H1 (cell line): Measurements from ENCODE around the gene WWP2. TPM values are rescaled to one million over a fixed set of nuclear protein-coding genes. Genes with fewer than 3 reads are reported as not detected.
"Not testable (repeated sequence)": the region's sequence is repeated elsewhere in the genome, so short reads cannot be mapped to it uniquely, and the experiment has no call there.

Source experiments
- CTCF ChIA-PET: fragments of 300-600 bp; sonication (Branson Sonifier 250); formaldehyde crosslinking; loops from one replicate; lab custom pipeline; 2021; ENCODE audit not compliant: partially characterized antibody; lab: Charles Lee
- POLR2A ChIA-PET: fragments of 300-600 bp; sonication (Branson Sonifier 250); formaldehyde crosslinking; loops from one replicate; lab custom pipeline; 2021; ENCODE audit warnings: inconsistent platforms; ENCODE audit not compliant: partially characterized antibody; lab: Charles Lee
- DNase-seq, 2 experiments: peaks; one replicate each; pipeline versions ENCODE4 v3.0.0 to v3.0.0-alpha.2; 2010 to 2022; ENCODE audit warnings: low spot score in 2 of 2, low read depth in 1 of 2, mixed read lengths in 1 of 2
- FAIRE-seq: peaks from 2 replicates; lab custom pipeline; 2011; peaks lifted over from hg19 to GRCh38; lab: Jason Lieb, UNC
- H2AFZ ChIP-seq: 2 replicates; pipeline ENCODE4 v1.8.1; 2012; ENCODE audit warnings: low read length, inconsistent platforms
- H2AK5ac ChIP-seq: 2 replicates; pipeline ENCODE4 v1.6.1; 2013; ENCODE audit warnings: low read depth, low read length
- H2BK120ac ChIP-seq: replicated peaks from 2 replicates; pipeline ENCODE3; 2013; ENCODE audit warnings: low read depth, low read length, inconsistent platforms
- H2BK12ac ChIP-seq: 2 replicates; pipeline ENCODE4 v1.6.1; 2013; ENCODE audit warnings: low read depth, low read length
- H2BK15ac ChIP-seq: 2 replicates; pipeline ENCODE4 v1.6.1; 2013; ENCODE audit warnings: low read length
- H2BK20ac ChIP-seq: 2 replicates; pipeline ENCODE4 v1.6.1; 2013; ENCODE audit warnings: low read length
- H2BK5ac ChIP-seq: 2 replicates; pipeline ENCODE4 v1.6.1; 2013; ENCODE audit warnings: low read depth, low read length
- H3K14ac ChIP-seq: 2 replicates; pipeline ENCODE4 v1.6.1; 2013; ENCODE audit warnings: inconsistent platforms; ENCODE audit not compliant: insufficient read length
- H3K18ac ChIP-seq: 2 replicates; pipeline ENCODE4 v1.6.1; 2013; ENCODE audit warnings: low read length; ENCODE audit errors: extremely low read depth
- H3K23ac ChIP-seq: 2 replicates; pipeline ENCODE4 v1.6.1; 2013; ENCODE audit warnings: inconsistent platforms; ENCODE audit not compliant: insufficient read length
- H3K23me2 ChIP-seq: 2 replicates; pipeline ENCODE4 v1.6.1; 2013; ENCODE audit warnings: low read depth, low read length
- H3K27ac ChIP-seq: 2 replicates; pipeline ENCODE4 v1.6.1; 2011; ENCODE audit warnings: low read depth, low read length, inconsistent platforms
- H3K27me3 ChIP-seq, 4 experiments: replicated peaks in 1 of 4; 1 replicate in 1 of 4; 2 replicates in 3 of 4; pipeline versions ENCODE4 v1.6.1 to v1.8.1; 2011 to 2013; ENCODE audit warnings: low read length in 3 of 4, mild to moderate bottlenecking in 3 of 4, inconsistent platforms in 2 of 4, mixed read lengths in 2 of 4, moderate library complexity in 1 of 4; ENCODE audit not compliant: control insufficient read depth in 3 of 4, insufficient read depth in 3 of 4; ENCODE audit errors: extremely low read depth in 1 of 4
- H3K36me3 ChIP-seq, 4 experiments: 2 replicates each; pipeline versions ENCODE4 v1.6.1 to v1.8.1; 2011 to 2013; ENCODE audit warnings: mild to moderate bottlenecking in 4 of 4, low read length in 3 of 4, moderate library complexity in 2 of 4, control low read depth in 1 of 4, inconsistent platforms in 1 of 4; ENCODE audit not compliant: insufficient read depth in 4 of 4, control insufficient read depth in 2 of 4
- H3K4ac ChIP-seq: replicated peaks from 2 replicates; pipeline ENCODE3; 2013; ENCODE audit warnings: low read length, low read depth, mixed read lengths, inconsistent platforms; ENCODE audit not compliant: insufficient read length
- H3K4me1 ChIP-seq, 4 experiments: replicated peaks in 1 of 4; 1 replicate in 1 of 4; 2 replicates in 3 of 4; pipeline versions ENCODE4 v1.6.1 to v1.8.1; 2011 to 2013; ENCODE audit warnings: low read length in 3 of 4, inconsistent platforms in 2 of 4, mixed read lengths in 1 of 4; ENCODE audit not compliant: insufficient read depth in 4 of 4, control insufficient read depth in 3 of 4
- H3K4me2 ChIP-seq, 2 experiments: 2 replicates each; pipeline versions ENCODE4 v1.6.1 to v1.8.1; 2011 to 2013; ENCODE audit warnings: low read depth in 2 of 2, low read length in 2 of 2, control low read depth in 1 of 2, inconsistent platforms in 1 of 2, mild to moderate bottlenecking in 1 of 2; ENCODE audit not compliant: insufficient read depth in 1 of 2
- H3K4me3 ChIP-seq, 4 experiments: fragments of 200-600, 300-600 bp in 1 of 4; sonication (generic), shearing (Covaris generic), sonication (Bioruptor Twin) in 1 of 4; 2 replicates each; pipeline versions ENCODE4 v1.5.1 to v1.8.1; 2011 to 2016; ENCODE audit warnings: low read length in 4 of 4, low read depth in 3 of 4, control low read depth in 2 of 4, inconsistent platforms in 2 of 4, mild to moderate bottlenecking in 2 of 4, mixed read lengths in 1 of 4, moderate library complexity in 1 of 4; ENCODE audit not compliant: insufficient read depth in 2 of 4; ENCODE audit errors: extremely low read depth in 1 of 4
- H3K56ac ChIP-seq: replicated peaks from 2 replicates; pipeline ENCODE3; 2013; ENCODE audit warnings: low read depth, mild to moderate bottlenecking, mixed read lengths, low read length, inconsistent platforms; ENCODE audit not compliant: insufficient read length
- H3K79me1 ChIP-seq: 2 replicates; pipeline ENCODE4 v1.6.1; 2013; ENCODE audit warnings: low read depth, low read length, control low read depth
- H3K79me2 ChIP-seq, 2 experiments: 2 replicates each; pipeline versions ENCODE4 v1.6.1 to v1.8.1; 2012 to 2013; ENCODE audit warnings: low read length in 2 of 2, mild to moderate bottlenecking in 2 of 2, inconsistent platforms in 1 of 2; ENCODE audit not compliant: insufficient read depth in 2 of 2, control insufficient read depth in 1 of 2
- H3K9ac ChIP-seq, 4 experiments: replicated peaks in 1 of 4; 1 replicate in 1 of 4; 2 replicates in 3 of 4; pipeline versions ENCODE4 v1.6.1 to v1.8.1; 2011 to 2013; ENCODE audit warnings: low read depth in 3 of 4, low read length in 3 of 4, control low read depth in 2 of 4, mild to moderate bottlenecking in 2 of 4, moderate library complexity in 2 of 4, inconsistent platforms in 1 of 4; ENCODE audit errors: extremely low read depth in 1 of 4
- H3K9me3 ChIP-seq, 2 experiments: 2 replicates each; pipeline versions ENCODE4 v1.6.1 to v1.8.1; 2012 to 2013; ENCODE audit warnings: mild to moderate bottlenecking in 2 of 2, moderate library complexity in 2 of 2, control low read depth in 1 of 2, inconsistent platforms in 1 of 2, low read depth in 1 of 2, low read length in 1 of 2, mixed read lengths in 1 of 2; ENCODE audit not compliant: insufficient read depth in 2 of 2
- H4K20me1 ChIP-seq, 2 experiments: replicated peaks in 1 of 2; 2 replicates each; pipeline versions ENCODE3 to v1.8.1; 2011 to 2013; ENCODE audit warnings: inconsistent platforms in 2 of 2, low read length in 2 of 2, mild to moderate bottlenecking in 1 of 2; ENCODE audit not compliant: insufficient read depth in 2 of 2, control insufficient read depth in 1 of 2
- H4K5ac ChIP-seq: 2 replicates; pipeline ENCODE4 v1.6.1; 2013; ENCODE audit warnings: low read length, low read depth, mixed read lengths, inconsistent platforms; ENCODE audit not compliant: insufficient read length
- H4K8ac ChIP-seq: 2 replicates; pipeline ENCODE4 v1.8.0; 2013; ENCODE audit warnings: mild to moderate bottlenecking, moderate library complexity, low read length, inconsistent platforms; ENCODE audit not compliant: insufficient read depth; ENCODE audit errors: extremely low read depth
- H4K91ac ChIP-seq: replicated peaks from 2 replicates; pipeline ENCODE3; 2013; ENCODE audit warnings: low read length, mixed read lengths, inconsistent platforms; ENCODE audit not compliant: insufficient read length
- SUZ12 ChIP-seq: fragments of 200-600 bp; sonication (generic); IDR thresholded peaks from 2 replicates; pipeline ENCODE4 v1.6.1; 2012; ENCODE audit warnings: mild to moderate bottlenecking, inconsistent platforms, low read length, moderate library complexity, mixed read lengths
- WGBS, 2 experiments: shearing (Covaris generic) in 1 of 2; methylation state at CpG; one replicate each; pipeline versions ENCODE4 v1.1.6 to v1.1.7; 2013 to 2015; ENCODE audit warnings: low lambda C conversion rate in 2 of 2, mixed read lengths in 2 of 2, inconsistent platforms in 1 of 2, low coverage in 1 of 2, missing lambda C conversion rate in 1 of 2; ENCODE audit not compliant: insufficient replicate concordance in 2 of 2, insufficient coverage in 1 of 2, insufficient read length in 1 of 2; ENCODE audit errors: extremely low coverage in 1 of 2, missing lambda C conversion rate in 1 of 2; 5-methylcytosine and 5-hydroxymethylcytosine counted together
- polyA plus RNA-seq, 7 experiments: library from polyadenylated mRNA; depleted of rRNA in 3 of 7; stranded (reverse) in 5 of 7; unstranded in 2 of 7; fragments of >200 nt in 5 of 7; fragments of 200-250 nt in 2 of 7; gene quantifications; 1 replicate in 5 of 7; 2 replicates in 1 of 7; 4 replicates in 1 of 7; pipeline versions ENCODE4 v1.2.1 to v1.2.3, GENCODE V29; 2011 to 2013; ENCODE audit warnings: missing spikeins in 2 of 7, mixed read lengths in 2 of 7
- total RNA-seq: library from RNA; stranded (reverse); fragmentation: NEBNext Ultra II Directional; extraction: Animal tissue kit (Norgen Biotek cat#: 25700); gene quantifications from 2 replicates; pipeline ENCODE4 v1.2.1, GENCODE V29; 2021

The WWP2 gene
- total and polyA plus RNA-seq, 2 of the 8 experiments (the other 6 are each of a cell fraction or from before 2014, with no cell fraction given) = 14.1 to 42.2 TPM

GRCh38 chr16:69853481-69853880 is 91.3 kb downstream of the WWP2 start (continued):
- TF ChIP-seq SUZ12 = no peak

GRCh38 chr16:69854776-69855175 is 92.6 kb downstream of the WWP2 start:
- H4K91ac ChIP-seq, H3K9ac ChIP-seq, H2AK5ac ChIP-seq, H3K56ac ChIP-seq, H3K79me2 ChIP-seq, H3K23me2 ChIP-seq, H3K4me3 ChIP-seq, H2AFZ ChIP-seq, H4K8ac ChIP-seq, DNase-seq, H3K79me1 ChIP-seq, H3K18ac ChIP-seq, H2BK5ac ChIP-seq, H4K5ac ChIP-seq, H3K27ac ChIP-seq, H3K9me3 ChIP-seq, H2BK12ac ChIP-seq, H2BK15ac ChIP-seq, H2BK20ac ChIP-seq, H4K20me1 ChIP-seq, H3K23ac ChIP-seq, H3K14ac ChIP-seq, FAIRE-seq, H3K4me2 ChIP-seq, H3K4ac ChIP-seq, H3K27me3 ChIP-seq, H3K4me1 ChIP-seq, H3K36me3 ChIP-seq, H2BK120ac ChIP-seq: not testable (repeated sequence)
- ChIA-PET POLR2A (interaction anchor here (0.7 kb wide), 1 partner anchor 14 kb away, joined by 5 read pairs; no protein-coding TSS in a partner anchor), CTCF (interaction anchor here (1.1 to 1.2 kb wide), 2 partner anchors 14 to 58 kb away, joined by 3 read pairs; no protein-coding TSS in a partner anchor)
- WGBS, 2 experiments = 94% methylated on average over 5 of the region's 5 CpGs; no CpG with 5 or more reads in 1 of the 2 experiments
